HG03354 (cell line): Measurements from ENCODE around the gene ZNF552.
"Not testable (repeated sequence)": the region's sequence is repeated elsewhere in the genome, so short reads cannot be mapped to it uniquely, and the experiment has no call there.

ENCODE experiments used
- ATAC-seq: cut with Tn5 transposase; IDR thresholded peaks from one replicate; pipeline ENCODE4 v1.9.1; 2021; ENCODE audit warnings: mild to moderate bottlenecking; ENCODE audit not compliant: unreplicated experiment, poor library complexity, severe bottlenecking

ZNF552 gene

GRCh38 chr19:57814505-57815246, at the start of gene ZNF552:
ZNF552 (minus strand) TSS chr19:57814913; CDS start chr19:57814743, 170 bp downstream.
- peak; percentile 79 for ATAC-seq

DNA sequence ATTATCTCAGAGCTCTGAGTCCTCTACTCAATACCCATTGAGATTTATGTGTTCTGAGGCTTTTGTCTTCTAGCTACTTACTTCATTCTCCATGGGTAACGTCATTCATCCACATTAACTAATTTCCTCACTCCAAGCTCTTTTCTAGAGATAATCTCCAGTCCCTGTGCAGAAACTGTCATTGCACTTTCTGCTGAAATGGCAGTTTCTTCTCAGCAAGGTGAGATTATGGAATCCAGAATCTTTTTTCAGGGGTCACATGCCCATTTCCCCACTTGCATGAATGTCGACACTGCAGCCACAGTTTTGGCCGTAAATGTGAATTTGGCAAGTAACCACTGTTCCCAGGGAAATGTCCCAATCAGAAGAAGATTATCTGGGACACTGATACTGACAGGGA, 47.6 kb upstream of the ZNF552 start:
- ATAC-seq = not testable (repeated sequence)

- ATAC-seq = not testable (repeated sequence)
Observed at GRCh38 chr19:57854117-57854516, 39.4 kb upstream of the ZNF552 start.

DNA sequence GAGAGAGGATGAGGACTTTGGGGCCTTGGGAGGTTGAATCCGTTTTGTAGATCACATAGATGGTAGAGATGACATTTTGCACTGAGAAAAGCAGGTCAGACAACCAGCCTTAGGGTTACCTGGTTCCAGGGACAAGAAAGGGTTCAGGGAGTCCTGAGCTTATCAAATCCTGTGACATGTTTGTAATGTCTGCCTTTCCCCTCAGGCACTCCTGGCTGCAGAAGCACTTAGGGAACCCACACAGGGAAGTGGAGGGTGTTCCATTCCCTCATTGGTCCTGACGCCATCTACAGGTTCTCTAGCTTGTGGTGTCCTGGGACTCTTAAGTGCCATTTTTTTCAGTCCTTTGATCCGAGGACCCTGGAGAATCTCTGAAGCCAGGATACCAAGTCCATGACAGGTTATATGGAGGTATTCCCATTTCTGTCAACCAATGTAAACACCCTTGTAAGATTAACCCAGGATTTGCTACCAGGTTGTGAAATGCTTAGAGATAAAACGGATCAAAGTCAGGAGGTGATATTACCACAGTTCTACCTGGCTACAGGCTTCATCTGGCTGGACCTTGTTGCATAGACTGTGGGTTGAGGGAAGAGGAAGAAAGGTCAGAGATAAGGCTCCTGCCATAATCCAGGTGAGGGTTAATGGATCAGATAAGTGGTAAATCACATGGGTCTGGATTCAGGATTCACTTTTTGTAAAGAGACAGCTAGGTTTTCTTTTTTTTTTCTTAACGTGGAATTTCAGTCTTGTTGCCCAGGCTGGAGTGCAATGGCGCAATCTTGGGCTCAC, 37.3 kb upstream of the ZNF552 start:
- ATAC-seq = not testable (repeated sequence)

DNA sequence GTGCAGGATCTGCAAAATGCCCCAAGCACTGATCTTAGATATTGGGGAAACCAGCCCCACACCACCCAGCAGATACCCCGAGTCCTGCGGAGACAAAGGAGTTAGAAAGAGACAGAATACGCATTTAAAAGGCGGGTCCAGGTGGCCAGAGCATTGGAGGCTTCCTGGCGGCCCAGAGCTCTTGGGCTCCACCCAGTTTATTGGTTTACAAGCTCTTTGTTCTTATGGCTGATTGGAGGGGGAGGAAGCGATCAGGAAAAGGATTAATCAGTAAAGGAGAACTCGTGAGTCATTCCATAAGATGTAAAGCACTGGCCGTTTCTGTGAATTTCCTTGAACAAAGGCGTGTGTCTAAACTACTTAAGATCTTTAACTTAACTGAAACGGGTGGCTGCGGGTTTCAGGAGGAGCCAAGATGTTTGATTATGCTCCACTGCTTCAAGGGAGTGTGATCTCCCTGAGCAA, 35.9 kb upstream of the ZNF552 start:
- no peak for ATAC-seq

GRCh38 chr19:57849666-57850473, 35.2 kb upstream of the ZNF552 start, which contains the start of gene ZNF587:
ZNF587 (plus strand) TSS chr19:57849859; CDS start chr19:57850039, 180 bp downstream.
- peak; percentile 99 for ATAC-seq

- peak; percentile 26 for ATAC-seq
Observed at GRCh38 chr19:57849162-57849665, 34.5 kb upstream of the ZNF552 start.

DNA sequence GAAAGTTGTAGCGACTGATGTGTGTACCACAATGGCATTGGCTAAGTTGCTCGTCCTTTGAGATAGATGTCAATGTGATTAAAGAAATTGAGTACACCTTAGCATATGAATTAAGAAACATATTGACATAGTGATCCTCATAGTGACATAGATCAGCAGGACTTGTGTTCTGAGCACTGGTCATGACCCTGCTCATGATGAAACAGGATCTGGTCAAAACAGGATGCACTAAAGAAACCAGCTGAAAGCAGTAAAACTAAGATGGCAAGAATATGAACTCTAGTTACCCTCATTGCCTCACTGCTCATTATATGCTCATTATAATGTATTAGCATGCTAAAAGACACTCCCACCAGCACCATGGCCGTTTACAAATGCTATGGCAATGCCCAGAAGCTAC, 32.5 kb upstream of the ZNF552 start:
- not testable (repeated sequence) for ATAC-seq

DNA sequence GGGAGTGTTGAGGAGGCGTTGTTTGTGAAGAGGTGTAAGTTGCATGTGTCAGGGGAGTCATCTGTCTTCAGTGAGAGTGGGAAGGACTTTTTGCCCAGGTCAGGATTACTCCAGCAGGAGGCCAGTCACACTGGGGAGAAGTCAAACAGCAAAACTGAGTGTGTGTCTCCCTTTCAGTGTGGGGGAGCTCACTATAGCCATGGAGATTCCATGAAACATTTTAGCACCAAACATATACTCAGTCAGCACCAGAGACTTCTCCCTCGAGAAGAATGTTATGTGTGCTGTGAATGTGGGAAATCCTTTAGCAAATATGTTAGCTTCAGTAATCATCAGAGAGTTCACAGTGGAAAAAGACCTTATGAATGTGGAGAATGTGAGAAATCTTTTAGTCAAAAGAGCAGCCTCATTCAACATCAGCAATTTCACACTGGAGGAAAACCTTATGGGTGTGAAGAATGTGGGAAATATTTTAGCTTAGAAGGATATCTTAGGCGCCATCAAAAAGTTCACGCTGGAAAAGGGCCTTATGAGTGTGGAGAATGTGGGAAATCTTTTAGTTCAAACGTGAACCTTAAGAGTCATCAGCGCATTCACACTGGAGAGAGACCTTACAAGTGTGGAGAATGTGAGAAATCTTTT, 26.5 kb upstream of the ZNF552 start:
- no peak for ATAC-seq

- ATAC-seq = not testable (repeated sequence)
Observed at GRCh38 chr19:57838622-57839191, 24.0 kb upstream of the ZNF552 start.

GRCh38 chr19:57836991-57837390, 22.3 kb upstream of the ZNF552 start:
- ATAC-seq = not testable (repeated sequence)

DNA sequence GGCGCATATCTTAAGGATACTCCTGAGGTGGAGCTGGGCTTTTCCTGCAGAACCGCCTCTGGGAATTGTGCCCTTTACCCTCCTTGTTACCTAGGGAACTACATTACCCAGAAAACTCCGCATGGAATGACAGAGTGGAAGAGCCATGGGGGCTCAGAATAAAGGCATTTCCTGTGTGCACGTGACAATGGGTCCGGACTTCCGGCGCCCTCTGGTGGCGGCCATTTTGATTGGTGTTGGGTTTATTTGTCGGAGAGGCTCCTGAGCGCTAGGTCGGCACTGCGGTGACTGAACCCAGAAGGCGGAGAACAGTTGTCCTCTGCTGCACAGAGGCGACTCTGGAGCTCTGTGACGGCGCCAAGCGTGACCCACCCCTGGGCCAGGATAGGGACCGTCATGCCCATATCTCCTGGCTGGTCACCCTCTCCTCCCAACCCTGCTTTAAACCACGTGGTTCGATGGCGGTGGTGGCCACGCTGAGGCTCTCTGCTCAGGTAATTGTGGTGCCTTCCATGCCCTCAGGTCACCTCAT, 15.4 kb upstream of the ZNF552 start, which contains the start of gene ZNF587B:
ZNF587B (plus strand) TSS at position 229 of the 532 bp plus-strand sequence; CDS start at position 459, 230 bp downstream.
- ATAC-seq = no peak

DNA sequence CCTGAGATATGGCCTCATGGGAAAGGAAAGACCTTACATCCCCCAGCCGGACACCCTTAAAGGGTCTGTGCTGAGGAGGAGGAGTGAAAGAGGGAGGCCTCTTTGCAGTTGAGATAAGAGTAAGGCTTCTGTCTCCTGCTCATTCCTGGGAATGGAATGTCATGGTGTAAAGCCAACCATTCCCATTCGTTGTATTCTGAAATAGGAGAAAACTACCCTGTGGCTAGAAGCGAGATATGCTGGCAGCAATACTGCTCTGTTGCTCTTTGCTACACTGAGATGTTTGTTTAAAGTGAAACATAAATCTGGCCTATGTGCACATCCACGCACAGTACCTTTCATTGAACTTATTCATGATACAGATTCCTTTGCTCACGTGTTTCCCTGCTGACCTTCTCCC, 14.6 kb upstream of the ZNF552 start:
- ATAC-seq = no peak

DNA sequence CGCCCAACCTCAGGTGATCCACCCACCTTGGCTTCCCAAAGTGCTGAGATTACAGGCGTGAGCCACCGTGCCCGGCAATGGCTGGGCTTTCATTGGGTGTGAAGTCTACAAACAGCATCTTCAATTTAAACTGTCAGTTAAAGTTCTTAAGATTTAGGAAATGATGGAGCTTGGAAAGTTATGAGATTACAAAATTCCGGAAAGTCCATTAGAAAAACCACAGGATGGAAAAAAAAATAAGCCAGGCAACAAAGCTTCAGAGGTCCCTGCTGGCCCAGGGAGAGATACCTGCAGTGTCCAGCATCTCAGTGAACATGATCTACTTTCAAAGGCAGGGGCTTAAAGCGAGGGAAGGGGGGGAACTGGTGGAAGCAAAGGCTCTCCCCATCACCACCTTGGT, 10.8 kb upstream of the ZNF552 start:
- ATAC-seq = no peak

GRCh38 chr19:57823608-57824007, 8.9 kb upstream of the ZNF552 start:
- not testable (repeated sequence) for ATAC-seq

- ATAC-seq = not testable (repeated sequence)
Observed at GRCh38 chr19:57823155-57823554, 8.4 kb upstream of the ZNF552 start.

- not testable (repeated sequence) for ATAC-seq
Observed at GRCh38 chr19:57821501-57821900, 6.8 kb upstream of the ZNF552 start.

DNA sequence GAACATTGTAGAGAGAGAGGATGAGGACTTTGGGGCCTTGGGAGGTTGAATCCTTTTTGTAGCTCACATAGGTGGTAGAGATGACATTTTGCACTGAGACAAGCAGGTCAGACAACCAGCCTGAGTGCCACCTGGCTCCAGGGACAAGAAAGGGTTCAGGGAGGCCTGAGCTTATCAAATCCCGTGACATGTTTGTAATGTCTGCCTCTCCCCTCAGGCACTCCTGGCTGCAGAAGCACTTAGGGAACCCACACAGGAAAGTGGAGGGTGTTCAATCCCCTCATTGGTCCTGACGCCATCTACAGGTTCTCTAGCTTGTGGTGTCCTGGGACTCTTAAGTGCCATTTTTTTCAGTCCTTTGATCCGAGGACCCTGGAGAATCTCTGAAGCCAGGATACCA, 6.4 kb upstream of the ZNF552 start:
- ATAC-seq = not testable (repeated sequence)
